GM18517 (cell line): ENCODE measurements around the gene KIF26B.
"Not testable (repeated sequence)": the region's sequence is repeated elsewhere in the genome, so short reads cannot be mapped to it uniquely, and the experiment has no call there.

Source experiments
- ATAC-seq: cut with Tn5 transposase; IDR thresholded peaks from one replicate; pipeline ENCODE4 v1.9.1; 2021; ENCODE audit warnings: mild to moderate bottlenecking, moderate library complexity; ENCODE audit not compliant: unreplicated experiment

KIF26B gene

DNA sequence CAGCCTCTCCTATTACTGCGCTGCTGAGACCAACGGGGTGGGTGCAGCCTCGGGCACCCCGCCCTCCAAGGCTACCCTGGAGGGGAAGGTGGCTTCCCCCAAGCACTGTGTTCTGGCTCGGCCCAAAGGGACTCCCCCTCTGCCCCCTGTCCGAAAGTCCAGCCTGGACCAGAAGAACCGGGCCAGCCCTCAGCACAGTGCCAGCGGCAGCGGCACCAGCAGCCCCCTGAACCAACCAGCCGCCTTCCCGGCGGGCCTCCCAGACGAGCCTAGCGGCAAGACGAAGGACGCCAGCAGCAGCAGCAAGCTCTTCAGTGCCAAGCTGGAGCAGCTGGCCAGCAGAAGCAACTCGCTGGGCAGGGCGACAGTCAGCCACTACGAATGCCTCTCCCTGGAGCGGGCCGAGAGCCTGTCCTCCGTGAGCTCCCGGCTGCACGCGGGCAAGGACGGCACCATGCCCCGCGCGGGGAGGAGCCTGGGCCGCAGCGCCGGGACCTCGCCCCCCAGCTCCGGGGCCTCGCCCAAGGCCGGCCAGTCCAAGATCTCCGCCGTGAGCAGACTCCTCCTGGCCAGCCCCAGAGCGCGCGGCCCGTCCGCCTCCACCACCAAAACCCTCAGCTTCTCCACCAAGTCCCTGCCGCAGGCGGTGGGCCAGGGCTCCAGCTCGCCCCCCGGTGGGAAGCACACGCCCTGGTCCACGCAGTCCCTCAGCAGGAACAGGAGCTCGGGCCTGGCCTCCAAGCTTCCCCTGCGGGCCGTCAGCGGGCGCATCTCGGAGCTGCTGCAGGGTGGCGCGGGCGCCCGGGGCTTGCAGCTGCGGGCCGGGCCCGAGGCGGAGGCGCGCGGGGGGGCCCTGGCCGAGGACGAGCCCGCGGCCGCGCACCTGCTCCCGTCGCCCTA lies 533.1 kb downstream of the KIF26B start:
- no peak for ATAC-seq

GRCh38 chr1:245688536-245689453 lies 534.0 kb downstream of the KIF26B start:
- no peak for ATAC-seq

DNA sequence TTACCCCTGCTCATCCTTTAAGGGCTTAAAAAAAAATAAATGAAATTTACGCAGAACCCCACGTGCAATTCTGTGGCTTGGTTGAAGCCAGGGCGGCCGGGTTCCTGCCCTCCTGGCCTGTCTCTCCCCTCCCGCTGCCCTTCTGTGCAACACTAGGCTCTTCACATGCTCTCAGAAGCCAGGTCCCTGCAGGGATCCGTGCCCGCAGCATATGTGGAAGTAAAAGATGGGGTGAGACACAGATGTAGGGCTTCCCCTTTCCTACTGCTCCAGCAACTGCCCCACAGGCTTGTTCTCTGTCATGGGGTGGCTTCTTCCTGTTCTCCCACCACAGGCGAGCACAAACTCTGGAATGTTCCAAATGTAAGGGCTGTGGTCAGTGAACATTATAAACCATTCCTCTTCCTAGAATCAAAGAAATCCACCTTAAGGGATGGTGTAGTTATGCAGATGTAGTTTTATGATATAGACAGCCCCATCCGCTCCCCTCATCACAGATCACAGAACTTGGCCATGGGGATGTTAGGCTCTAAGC lies 535.4 kb downstream of the KIF26B start:
- no peak for ATAC-seq

- ATAC-seq = no peak
Observed at GRCh38 chr1:245690946-245691541, 536.3 kb downstream of the KIF26B start.

DNA sequence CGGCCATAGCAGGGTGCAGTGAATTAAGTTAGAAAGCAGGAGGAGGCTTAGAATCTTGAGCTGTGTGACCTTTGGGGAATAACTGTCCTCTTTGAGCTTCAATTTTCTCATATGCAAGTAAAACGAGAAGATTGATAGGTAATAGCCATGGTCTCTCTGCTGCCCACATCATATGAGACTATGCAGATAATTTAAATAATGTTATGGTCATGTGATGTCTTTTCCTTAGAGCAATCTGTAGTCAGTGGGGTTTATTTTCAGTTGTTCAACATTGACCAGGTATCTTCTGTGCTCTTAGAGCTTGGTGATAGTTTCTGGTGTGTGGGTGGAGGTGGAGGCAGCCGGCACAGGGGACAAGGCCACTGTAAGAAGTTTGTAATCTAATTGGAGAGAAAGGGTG lies 537.1 kb downstream of the KIF26B start:
- no peak for ATAC-seq

DNA sequence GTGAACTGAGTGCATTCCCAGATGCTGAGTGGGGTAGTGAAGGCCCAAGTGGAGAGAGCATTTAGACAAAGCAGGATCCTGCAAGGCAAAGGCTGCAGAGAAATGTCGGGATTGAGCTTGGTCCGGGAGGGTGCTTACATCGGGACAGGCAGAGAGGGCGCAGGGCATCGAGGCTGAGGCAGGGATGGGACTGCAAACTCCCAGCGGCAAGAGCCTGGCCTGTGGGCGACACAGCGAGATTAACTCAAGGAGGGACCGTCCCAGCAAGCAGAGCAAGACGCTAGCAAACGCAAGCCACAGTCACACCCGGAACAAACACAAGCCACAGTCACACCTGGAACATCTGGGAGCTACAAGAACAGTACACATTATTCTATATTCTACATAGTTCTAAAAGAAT lies 537.5 kb downstream of the KIF26B start:
- ATAC-seq = no peak

GRCh38 chr1:245693116-245693793 lies 538.5 kb downstream of the KIF26B start:
- no peak for ATAC-seq

DNA sequence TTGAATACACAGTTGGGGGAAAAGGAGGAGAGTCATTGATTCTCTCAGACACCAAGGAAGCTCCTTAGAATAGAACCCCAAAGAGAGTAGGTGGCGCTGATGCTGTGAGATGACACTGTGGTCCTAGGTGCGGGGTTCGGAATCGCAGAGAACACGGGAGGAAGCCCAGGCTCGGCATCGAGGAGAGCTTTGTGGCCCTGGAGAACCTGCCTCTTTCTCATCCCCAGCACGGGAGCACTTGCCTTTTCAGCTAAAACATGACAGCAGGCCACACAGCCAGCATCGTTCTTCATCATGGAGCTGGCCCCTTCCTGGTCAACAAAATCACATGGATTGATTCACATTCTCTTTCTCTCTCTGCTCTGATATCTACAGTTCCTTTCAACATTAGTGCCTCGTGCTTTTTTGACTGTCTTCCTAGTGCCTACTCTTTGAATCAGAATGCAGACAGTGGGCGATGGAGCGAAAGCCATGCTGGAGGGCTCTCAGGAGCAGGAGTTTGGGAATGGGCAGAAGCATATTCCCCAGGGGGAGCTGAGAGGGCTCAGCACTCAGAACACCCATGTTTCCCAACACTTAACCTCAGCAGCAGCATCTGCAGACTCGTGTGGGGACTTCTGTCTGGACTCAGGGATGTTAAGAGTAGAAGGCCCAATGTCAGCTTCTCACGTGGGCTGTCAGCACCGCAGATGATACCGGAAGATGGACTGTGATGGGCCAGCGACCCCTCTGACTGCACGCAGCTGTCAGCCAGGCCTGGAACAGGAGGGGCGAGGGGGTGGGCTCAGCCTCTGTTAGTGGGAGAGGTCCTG lies 539.4 kb downstream of the KIF26B start:
- ATAC-seq = no peak

DNA sequence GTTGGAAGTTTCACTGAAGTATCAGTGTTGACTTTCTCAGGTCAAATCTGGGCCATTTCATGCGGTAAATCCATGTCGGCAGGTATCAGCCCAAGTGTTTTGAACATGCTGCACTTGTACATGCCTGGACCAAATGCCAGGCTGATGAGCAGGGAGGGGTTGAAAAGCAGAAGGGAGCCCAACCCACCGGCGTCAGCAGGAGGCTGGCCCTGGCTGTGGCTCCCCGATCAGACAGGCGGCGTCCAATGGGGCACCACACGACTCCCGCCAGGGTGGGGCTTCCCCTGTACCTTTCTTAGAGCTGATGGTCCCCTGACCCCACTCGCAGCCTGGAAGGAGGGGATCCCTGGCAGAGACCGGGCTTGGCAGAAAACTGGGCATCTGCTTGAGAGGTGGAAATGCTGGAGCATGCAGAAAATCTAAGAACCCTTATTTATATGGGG lies 540.0 kb downstream of the KIF26B start:
- ATAC-seq = no peak

- no peak for ATAC-seq
Observed at GRCh38 chr1:245695211-245695610, 540.4 kb downstream of the KIF26B start.

GRCh38 chr1:245695701-245696100 lies 540.9 kb downstream of the KIF26B start:
- not testable (repeated sequence) for ATAC-seq

GRCh38 chr1:245698116-245698515 lies 543.3 kb downstream of the KIF26B start:
- no peak for ATAC-seq

DNA sequence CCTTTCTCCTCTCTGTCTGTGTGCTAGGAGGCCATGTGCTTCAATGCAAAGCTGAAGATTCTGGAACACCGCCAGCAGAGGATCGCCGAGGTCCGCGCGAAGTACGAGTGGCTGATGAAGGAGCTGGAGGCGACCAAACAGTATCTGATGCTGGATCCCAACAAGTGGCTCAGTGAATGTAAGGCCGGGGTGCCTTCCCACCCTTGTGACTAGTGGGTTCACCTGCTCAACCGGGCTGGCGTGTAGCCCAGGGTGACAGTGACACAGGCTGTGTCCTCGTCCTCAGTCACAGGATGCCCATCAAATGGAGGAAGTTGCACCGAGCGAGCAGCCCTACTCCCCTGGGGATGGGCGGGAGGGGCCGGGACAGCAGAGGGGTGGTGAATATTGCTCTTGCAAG lies 544.1 kb downstream of the KIF26B start:
- no peak for ATAC-seq

DNA sequence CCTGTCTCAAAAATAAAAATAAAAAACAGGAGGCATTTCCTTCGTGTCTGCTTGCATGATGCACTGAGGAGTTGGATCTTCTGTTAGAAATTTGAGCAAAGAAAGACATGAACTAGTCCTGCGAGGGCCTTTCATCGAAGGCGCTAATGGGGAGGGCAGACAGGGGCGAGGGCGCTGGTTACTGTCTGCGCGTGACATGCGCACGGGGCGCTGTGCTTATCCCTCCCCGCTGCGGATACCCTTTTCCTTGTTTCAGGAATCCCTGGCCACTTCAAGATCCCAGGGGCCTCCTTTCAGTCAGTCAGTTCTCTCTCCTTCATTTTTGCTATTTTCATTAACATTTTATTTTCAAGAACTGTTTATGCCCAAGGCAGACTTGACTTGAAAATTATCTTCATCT lies 545.8 kb downstream of the KIF26B start:
- no peak for ATAC-seq

GRCh38 chr1:245701631-245702030 lies 546.8 kb downstream of the KIF26B start:
- ATAC-seq = no peak

GRCh38 chr1:245702346-245702745 lies 547.6 kb downstream of the KIF26B start:
- ATAC-seq = no peak

GRCh38 chr1:245704341-245704740 lies 549.6 kb downstream of the KIF26B start:
- no peak for ATAC-seq

GRCh38 chr1:245704765-245705164 lies 550.0 kb downstream of the KIF26B start:
- no peak for ATAC-seq

- ATAC-seq = no peak
Observed at GRCh38 chr1:245707941-245708340, 553.2 kb downstream of the KIF26B start.
